Breast epithelium (tissue), 4 donors: ENCODE data around the gene KRT7. TPM values are rescaled to one million over a fixed set of nuclear protein-coding genes. Genes with fewer than 3 reads are reported as not detected.
"Not testable (repeated sequence)": the region's sequence is repeated elsewhere in the genome, so short reads cannot be mapped to it uniquely, and the experiment has no call there.

Experiments
- DNase-seq, 2 donors: peaks; one replicate each; pipeline ENCODE4 v3.0.0-alpha.2; 2019; ENCODE audit warnings: low spot score in 2 of 2
- H3K27ac ChIP-seq, 2 donors: fragments of 200-600 bp; sonication (generic) in 1 of 2; one replicate each; pipeline ENCODE4 v1.5.1; 2016 to 2019; ENCODE audit warnings: mild to moderate bottlenecking in 1 of 2
- H3K27me3 ChIP-seq, 2 donors: fragments of 200-600 bp; sonication (generic) in 1 of 2; one replicate each; pipeline versions ENCODE4 v1.5.1 to v1.6.0; 2017 to 2019; ENCODE audit warnings: control low read depth in 1 of 2, mild to moderate bottlenecking in 1 of 2
- H3K36me3 ChIP-seq: fragments of 200-600 bp; one replicate; pipeline ENCODE4 v1.5.1; 2019
- H3K4me1 ChIP-seq, 2 donors: fragments of 200-600 bp; sonication (generic); one replicate each; pipeline ENCODE4 v1.5.1; 2016 to 2019; ENCODE audit warnings: control low read depth in 1 of 2
- H3K4me3 ChIP-seq, 3 donors: fragments of 200-600 bp; sonication (generic); 1 replicate in 2 of 3; 2 replicates in 1 of 3; pipeline ENCODE4 v1.5.1; 2016 to 2019; ENCODE audit warnings: mild to moderate bottlenecking in 3 of 3, moderate library complexity in 2 of 3
- H3K9me3 ChIP-seq, 2 donors: fragments of 200-600 bp; sonication (generic) in 1 of 2; one replicate each; pipeline ENCODE4 v1.5.1; 2016 to 2019; ENCODE audit warnings: control low read depth in 1 of 2
- POLR2A ChIP-seq: fragments of 450-650 bp; IDR thresholded peaks from one replicate; pipeline ENCODE4 v1.6.1; 2016; ENCODE audit warnings: antibody characterized with exemption, mild to moderate bottlenecking, moderate library complexity
- POLR2AphosphoS5 ChIP-seq, 3 donors: sonication (generic); formaldehyde crosslinking; IDR thresholded peaks; one replicate each; pipeline ENCODE4 v1.6.1; 2017; ENCODE audit warnings: antibody characterized with exemption in 3 of 3
- intact Hi-C: fragments of 100-400 bp; cut with DNase I; formaldehyde crosslinking; loops from one replicate; pipeline ENCODE4 v1.15.1; 2023; ENCODE audit warnings: low total_unique reads
- total RNA-seq, 3 donors: library from RNA; depleted of rRNA; stranded (reverse); fragments of >200 nt; gene quantifications; one replicate each; pipeline ENCODE4 v1.1.0, GENCODE V29; 2016
- TF ChIP-seq, protein P1 (sequence below), 3 donors: fragments of 450-650 bp; IDR thresholded peaks; one replicate each; pipeline ENCODE4 v1.5.1; 2016 to 2017; ENCODE audit warnings: antibody characterized with exemption in 3 of 3, mild to moderate bottlenecking in 3 of 3, moderate library complexity in 3 of 3

Gene KRT7
- total RNA-seq, 3 donors from 2014 or later = 4.2 to 1,051 (median 358) TPM

DNA sequence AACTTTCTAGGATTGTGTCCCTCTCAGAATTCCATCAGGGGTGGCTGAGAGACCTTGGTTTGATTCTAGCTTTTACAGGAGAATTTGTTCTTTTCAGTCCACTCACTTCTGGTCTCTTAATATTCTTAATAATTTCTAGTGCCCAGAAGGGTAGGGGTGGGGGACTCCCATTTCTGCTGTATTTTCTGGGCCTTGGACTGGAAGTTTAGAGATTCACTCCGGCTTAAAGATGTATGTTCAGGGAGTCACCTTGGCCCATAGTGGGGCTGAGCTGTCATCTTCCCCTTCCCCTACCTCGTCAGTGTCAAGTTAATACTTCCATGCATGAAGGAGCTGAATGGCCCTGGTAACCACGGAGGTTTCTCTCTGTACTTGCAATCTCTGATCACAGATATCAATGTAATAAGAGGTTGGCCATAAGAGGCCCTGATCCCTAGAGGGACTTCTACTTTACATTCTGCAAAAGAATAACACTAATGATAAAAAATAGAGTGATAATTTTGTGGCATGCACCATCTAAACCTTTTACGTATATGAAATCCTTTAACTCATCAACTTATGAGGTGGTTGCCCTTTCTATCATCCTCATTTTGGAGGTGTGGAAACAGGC lies 51.6 kb downstream of the KRT7 start:
- no peaks in the 10 kb centered on the region for H3K9me3 ChIP-seq
- no peaks in the 10 kb centered on the region for H3K27me3 ChIP-seq
- H3K27ac ChIP-seq = no peak overlapping the region
- TF ChIP-seq POLR2AphosphoS5 (IDR thresholded peaks at IDR 0.05) (no peak), POLR2A (no peak)
- TF ChIP-seq, protein P1, sequence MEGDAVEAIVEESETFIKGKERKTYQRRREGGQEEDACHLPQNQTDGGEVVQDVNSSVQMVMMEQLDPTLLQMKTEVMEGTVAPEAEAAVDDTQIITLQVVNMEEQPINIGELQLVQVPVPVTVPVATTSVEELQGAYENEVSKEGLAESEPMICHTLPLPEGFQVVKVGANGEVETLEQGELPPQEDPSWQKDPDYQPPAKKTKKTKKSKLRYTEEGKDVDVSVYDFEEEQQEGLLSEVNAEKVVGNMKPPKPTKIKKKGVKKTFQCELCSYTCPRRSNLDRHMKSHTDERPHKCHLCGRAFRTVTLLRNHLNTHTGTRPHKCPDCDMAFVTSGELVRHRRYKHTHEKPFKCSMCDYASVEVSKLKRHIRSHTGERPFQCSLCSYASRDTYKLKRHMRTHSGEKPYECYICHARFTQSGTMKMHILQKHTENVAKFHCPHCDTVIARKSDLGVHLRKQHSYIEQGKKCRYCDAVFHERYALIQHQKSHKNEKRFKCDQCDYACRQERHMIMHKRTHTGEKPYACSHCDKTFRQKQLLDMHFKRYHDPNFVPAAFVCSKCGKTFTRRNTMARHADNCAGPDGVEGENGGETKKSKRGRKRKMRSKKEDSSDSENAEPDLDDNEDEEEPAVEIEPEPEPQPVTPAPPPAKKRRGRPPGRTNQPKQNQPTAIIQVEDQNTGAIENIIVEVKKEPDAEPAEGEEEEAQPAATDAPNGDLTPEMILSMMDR (IDR thresholded peaks at IDR 0.05) = no peak
- H3K4me3 ChIP-seq = no peak overlapping the region
- peaks cover 4 to 9% of the 10 kb centered on the region in 2 donors for H3K4me1 ChIP-seq
- DNase-seq = no peak
- no peaks in the 10 kb centered on the region for H3K36me3 ChIP-seq
- intact Hi-C loops = loop anchor here (10.0 kb wide), 1 partner anchor 1100 kb away; the partner anchor contains the start of gene SP1

DNA sequence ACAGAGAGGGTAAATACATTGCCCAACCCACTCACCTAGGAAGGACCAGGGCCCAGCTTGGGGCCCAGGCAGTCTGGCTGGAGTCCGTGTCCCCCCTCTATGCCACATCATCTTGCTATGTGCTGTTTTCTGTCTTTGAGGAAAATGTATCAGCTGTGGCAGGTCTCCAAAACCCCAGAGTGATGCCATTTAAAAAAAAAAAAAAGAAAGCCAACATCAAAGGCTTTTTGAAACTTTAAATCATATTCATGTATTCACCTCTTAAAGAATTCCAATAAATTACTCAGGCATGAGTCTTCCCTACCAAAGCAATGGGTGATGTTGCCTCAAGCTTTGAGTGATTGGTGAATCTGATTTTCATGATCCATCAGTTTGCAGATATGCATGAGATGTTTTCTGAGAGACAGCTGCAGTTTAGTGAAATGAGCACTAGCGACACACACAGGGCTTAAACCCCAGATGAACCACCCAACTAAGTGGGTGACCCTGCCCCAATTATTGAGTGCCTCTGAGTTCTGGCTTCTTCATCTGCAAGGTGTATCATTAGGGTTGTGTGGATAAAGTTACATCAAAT lies 52.2 kb downstream of the KRT7 start:
- H3K4me1 ChIP-seq = peaks cover 0 to 9% of the 10 kb centered on the region in 2 donors
- no peaks in the 10 kb centered on the region for H3K36me3 ChIP-seq
- TF ChIP-seq POLR2A = no peak
- TF ChIP-seq, protein P1 (IDR thresholded peaks at IDR 0.05) = no peak
- no peak for TF ChIP-seq POLR2AphosphoS5 (IDR thresholded peaks at IDR 0.05)
- peak in 1 of 2 donors; percentile 15 for DNase-seq
- no peaks in the 10 kb centered on the region for H3K27me3 ChIP-seq
- no peaks in the 10 kb centered on the region for H3K9me3 ChIP-seq
- H3K4me3 ChIP-seq = no peak overlapping the region
- intact Hi-C loops = loop anchor here (10.0 kb wide), 1 partner anchor 1100 kb away; the partner anchor contains the start of gene SP1
- no peak overlapping the region for H3K27ac ChIP-seq

DNA sequence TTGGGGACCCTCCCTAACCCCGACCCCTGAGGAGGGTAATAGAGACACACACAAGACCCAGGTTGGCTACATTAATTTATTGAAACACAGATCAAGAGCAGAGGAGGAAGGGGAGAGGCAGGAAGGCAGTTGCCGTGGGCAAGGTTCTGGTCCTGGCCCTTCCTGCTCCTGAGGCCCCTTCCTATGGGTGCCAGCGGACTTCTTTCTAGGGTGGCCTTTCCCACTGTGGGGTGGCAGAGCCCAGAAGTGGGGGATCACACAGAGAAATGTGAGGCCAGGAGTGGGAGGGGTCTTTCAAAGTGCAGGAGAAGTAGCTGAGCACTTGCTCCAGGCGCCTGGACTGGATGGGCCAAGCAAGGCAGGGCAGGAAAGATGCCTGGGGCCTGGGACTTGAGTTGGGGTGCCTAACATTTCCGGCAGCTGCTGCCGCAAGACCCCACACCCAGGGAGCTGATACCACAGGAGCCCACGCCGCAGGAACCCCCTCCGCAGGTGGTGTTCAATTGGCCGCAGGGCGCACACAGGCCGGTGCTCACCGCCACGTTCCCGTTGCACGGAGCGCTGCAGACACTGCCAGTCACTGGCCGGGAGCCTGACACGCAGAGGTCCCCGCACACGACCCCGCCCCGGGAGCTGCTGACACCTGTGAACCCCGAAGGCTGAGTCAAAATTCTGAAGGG lies 52.9 kb downstream of the KRT7 start:
- no peak for TF ChIP-seq POLR2A
- TF ChIP-seq, protein P1 (IDR thresholded peaks at IDR 0.05) = no peak
- no peak for TF ChIP-seq POLR2AphosphoS5 (IDR thresholded peaks at IDR 0.05)
- intact Hi-C loops = loop anchor here (10.0 kb wide), 1 partner anchor 1099 kb away; the partner anchor contains the start of gene SP1
- H3K4me1 ChIP-seq = peaks cover 0 to 3% of the 10 kb centered on the region in 2 donors
- no peaks in the 10 kb centered on the region for H3K36me3 ChIP-seq
- H3K9me3 ChIP-seq = no peaks in the 10 kb centered on the region
- H3K27ac ChIP-seq = no peak overlapping the region
- no peak overlapping the region for H3K4me3 ChIP-seq
- DNase-seq = peak; percentile 15 to 45
- H3K27me3 ChIP-seq = no peaks in the 10 kb centered on the region

GRCh38 chr12:52286857-52287785 lies 54.1 kb downstream of the KRT7 start:
- not testable (repeated sequence) for H3K9me3 ChIP-seq, H3K27ac ChIP-seq, DNase-seq, H3K27me3 ChIP-seq, H3K4me1 ChIP-seq, H3K36me3 ChIP-seq, H3K4me3 ChIP-seq
- intact Hi-C loops = loop anchor here (10.0 kb wide), 1 partner anchor 1098 kb away; the partner anchor contains the start of gene SP1

- H3K9me3 ChIP-seq = not testable (repeated sequence)
These were observed 55.1 kb downstream of the KRT7 start for GRCh38 chr12:52287816-52288805.

GRCh38 chr12:52290483-52291134 lies 57.6 kb downstream of the KRT7 start:
- H3K27ac ChIP-seq, H3K4me3 ChIP-seq, H3K4me1 ChIP-seq, H3K36me3 ChIP-seq, H3K27me3 ChIP-seq, H3K9me3 ChIP-seq, intact Hi-C loops, DNase-seq: not testable (repeated sequence)

More at GRCh38 chr12:52287816-52288805, 55.1 kb downstream of the KRT7 start:
- not testable (repeated sequence) for H3K27ac ChIP-seq, H3K36me3 ChIP-seq, H3K27me3 ChIP-seq, H3K4me1 ChIP-seq, H3K4me3 ChIP-seq
- intact Hi-C loops = loop anchor here (10.0 kb wide), 1 partner anchor 1097 kb away; the partner anchor contains the start of gene SP1
- DNase-seq = peak in 1 of 2 donors; percentile 34
